ENCODE data around the gene CRYGS.
"Not testable (repeated sequence)": the region's sequence is repeated elsewhere in the genome, so short reads cannot be mapped to it uniquely, and the experiment has no call there.

Gene CRYGS

GRCh38 chr3:186551387-186551786 lies 7.2 kb upstream of the CRYGS start:
- no peak for DNase-seq

- DNase-seq: no peak
Observed at GRCh38 chr3:186549497-186549896, 5.3 kb upstream of the CRYGS start.

- no peak for DNase-seq
Observed at GRCh38 chr3:186540835-186541226, 3.3 kb downstream of the CRYGS start.

GRCh38 chr3:186540221-186540834 lies 3.9 kb downstream of the CRYGS start:
- peak; percentile 66 for DNase-seq

GRCh38 chr3:186538779-186539178 lies 5.4 kb downstream of the CRYGS start:
- no peak for DNase-seq

- DNase-seq: no peak
Observed at GRCh38 chr3:186536883-186537844, 7.0 kb downstream of the CRYGS start.

- no peak for DNase-seq
Observed at GRCh38 chr3:186534113-186534669, 10.0 kb downstream of the CRYGS start.

GRCh38 chr3:186532598-186533072 lies 11.5 kb downstream of the CRYGS start:
- DNase-seq: no peak

- not testable (repeated sequence) for DNase-seq
Observed at GRCh38 chr3:186531694-186532093, 12.5 kb downstream of the CRYGS start.

- no peak for DNase-seq
Observed at GRCh38 chr3:186530415-186530814, 13.8 kb downstream of the CRYGS start.

- DNase-seq: peak; percentile 99
Observed at GRCh38 chr3:186529201-186529999, 14.8 kb downstream of the CRYGS start.

GRCh38 chr3:186526256-186526606 lies 17.9 kb downstream of the CRYGS start:
- peak; percentile 92 for DNase-seq

GRCh38 chr3:186525369-186526255 lies 18.6 kb downstream of the CRYGS start:
- DNase-seq: no peak

GRCh38 chr3:186524616-186525015 lies 19.6 kb downstream of the CRYGS start:
- DNase-seq: no peak

GRCh38 chr3:186523434-186523833 lies 20.7 kb downstream of the CRYGS start:
- no peak for DNase-seq

- no peak for DNase-seq
Observed at GRCh38 chr3:186523022-186523421, 21.2 kb downstream of the CRYGS start.

- DNase-seq: no peak
Observed at GRCh38 chr3:186520957-186521842, 23.0 kb downstream of the CRYGS start.

- peak; percentile 24 for DNase-seq
Observed at GRCh38 chr3:186520431-186520830, 23.7 kb downstream of the CRYGS start.

GRCh38 chr3:186519021-186519658 lies 25.0 kb downstream of the CRYGS start:
- DNase-seq: no peak

- DNase-seq: no peak
Observed at GRCh38 chr3:186517218-186517617, 27.0 kb downstream of the CRYGS start.
